HepG2 (cell line): ENCODE measurements around the gene HLF. TPM values are rescaled to one million over a fixed set of nuclear protein-coding genes. Genes with fewer than 3 reads are reported as not detected.
A peak's percentile ranks its signal among the peaks of the same experiment; 100 is the strongest.

Experiments
- ISL2 ChIP-seq: sonication (generic); formaldehyde crosslinking; IDR thresholded peaks from 2 replicates; pipeline ENCODE4 v1.5.0; 2020; ENCODE audit warnings: missing genetic modification reagents
- MIER2 ChIP-seq: IDR thresholded peaks from 2 replicates; pipeline ENCODE4 v1.6.1; 2016; ENCODE audit warnings: missing biosample characterization, missing genetic modification reagents
- NFIC ChIP-seq: IDR thresholded peaks from 2 replicates; pipeline ENCODE4 v1.6.1; 2012; ENCODE audit warnings: mild to moderate bottlenecking, low read length, inconsistent platforms
- RXRA ChIP-seq: sonication (generic); formaldehyde crosslinking; IDR thresholded peaks from 2 replicates; pipeline ENCODE4 v1.5.1; 2020; ENCODE audit warnings: missing genetic modification reagents
- SCMH1 ChIP-seq: sonication (generic); formaldehyde crosslinking; IDR thresholded peaks from 2 replicates; pipeline ENCODE4 v1.9.0; 2021; ENCODE audit warnings: missing genetic modification reagents, mild to moderate bottlenecking, borderline replicate concordance
- SNRNP70 ChIP-seq: fragments of 200-400 bp; formaldehyde crosslinking; IDR thresholded peaks from 2 replicates; pipeline ENCODE4 v1.6.1; 2017; ENCODE audit warnings: mild to moderate bottlenecking, low read depth, low read length, moderate library complexity
- TAF1 ChIP-seq: sonication (generic); formaldehyde crosslinking; IDR thresholded peaks from 2 replicates; pipeline ENCODE4 v1.4.0; 2020; ENCODE audit warnings: missing genetic modification reagents
- TBL1XR1 ChIP-seq: fragments of 150-350 bp; IDR thresholded peaks from 2 replicates; pipeline ENCODE4 v1.6.1; 2014; ENCODE audit warnings: borderline replicate concordance, low read length; ENCODE audit not compliant: partially characterized antibody
- TCF7L2 ChIP-seq: IDR thresholded peaks from 2 replicates; pipeline ENCODE4 v1.6.1; 2011; ENCODE audit warnings: mild to moderate bottlenecking, low read depth, low read length, moderate library complexity
- ZNF382 ChIP-seq: sonication (generic); formaldehyde crosslinking; IDR thresholded peaks from 2 replicates; pipeline ENCODE4 v1.5.0; 2020; ENCODE audit warnings: missing genetic modification reagents, mild to moderate bottlenecking, borderline replicate concordance
- ZNF724P ChIP-seq: sonication (generic); formaldehyde crosslinking; IDR thresholded peaks from 2 replicates; pipeline ENCODE4 v1.8.0; 2022; ENCODE audit warnings: missing genetic modification reagents, borderline replicate concordance
- ZNF737 ChIP-seq: sonication (generic); formaldehyde crosslinking; IDR thresholded peaks from 2 replicates; pipeline ENCODE4 v1.5.0; 2020; ENCODE audit warnings: missing genetic modification reagents, mild to moderate bottlenecking, borderline replicate concordance
- ZNF839 ChIP-seq: sonication (generic); formaldehyde crosslinking; IDR thresholded peaks from 2 replicates; pipeline ENCODE4 v1.4.0; 2020; ENCODE audit warnings: missing genetic modification reagents, mild to moderate bottlenecking, borderline replicate concordance
- polyA plus RNA-seq, 8 experiments: library from polyadenylated mRNA; depleted of rRNA in 3 of 8; stranded (reverse) in 7 of 8; unstranded in 1 of 8; fragments of >200 nt; fragmentation: Illumina TruSeq in 4 of 8; extraction: Trizol in 4 of 8; gene quantifications; 2 replicates each; pipeline versions ENCODE4 v1.2.1 to v1.2.3, GENCODE V29; 2011 to 2016; ENCODE audit warnings: low read depth in 4 of 8, missing spikeins in 1 of 8, mixed read lengths in 1 of 8; ENCODE audit not compliant: insufficient read depth in 1 of 8
- total RNA-seq, 5 experiments: library from RNA; depleted of rRNA; stranded (reverse); fragments of >200 nt; fragmentation: Illumina TruSeq; extraction: Trizol; gene quantifications; 2 replicates each; pipeline ENCODE4 v1.2.3, GENCODE V29; 2016; ENCODE audit warnings: low read depth in 1 of 5
- TF ChIP-seq, protein P1 (sequence below): sonication (generic); formaldehyde crosslinking; IDR thresholded peaks from 2 replicates; pipeline ENCODE4 v1.4.0; 2020; ENCODE audit warnings: low read depth, mild to moderate bottlenecking, missing genetic modification reagents
- TF ChIP-seq, protein P2 (sequence below): sonication (generic); formaldehyde crosslinking; IDR thresholded peaks from 2 replicates; pipeline ENCODE4 v1.9.0; 2022; ENCODE audit warnings: missing genetic modification reagents, mild to moderate bottlenecking, borderline replicate concordance
- TF ChIP-seq, protein P3 (sequence below): sonication (generic); formaldehyde crosslinking; IDR thresholded peaks from 2 replicates; pipeline ENCODE4 v1.8.0; 2022; ENCODE audit warnings: mild to moderate bottlenecking, missing genetic modification reagents
- TF ChIP-seq, protein P4 (sequence below): sonication (generic); formaldehyde crosslinking; IDR thresholded peaks from 2 replicates; pipeline ENCODE4 v1.5.1; 2020; ENCODE audit warnings: missing genetic modification reagents, mild to moderate bottlenecking, borderline replicate concordance

HLF gene
- total and polyA plus RNA-seq, 2 of the 13 experiments (the other 11 are each of a cell fraction or from before 2014, with no cell fraction given), result 202 to 346 TPM

DNA sequence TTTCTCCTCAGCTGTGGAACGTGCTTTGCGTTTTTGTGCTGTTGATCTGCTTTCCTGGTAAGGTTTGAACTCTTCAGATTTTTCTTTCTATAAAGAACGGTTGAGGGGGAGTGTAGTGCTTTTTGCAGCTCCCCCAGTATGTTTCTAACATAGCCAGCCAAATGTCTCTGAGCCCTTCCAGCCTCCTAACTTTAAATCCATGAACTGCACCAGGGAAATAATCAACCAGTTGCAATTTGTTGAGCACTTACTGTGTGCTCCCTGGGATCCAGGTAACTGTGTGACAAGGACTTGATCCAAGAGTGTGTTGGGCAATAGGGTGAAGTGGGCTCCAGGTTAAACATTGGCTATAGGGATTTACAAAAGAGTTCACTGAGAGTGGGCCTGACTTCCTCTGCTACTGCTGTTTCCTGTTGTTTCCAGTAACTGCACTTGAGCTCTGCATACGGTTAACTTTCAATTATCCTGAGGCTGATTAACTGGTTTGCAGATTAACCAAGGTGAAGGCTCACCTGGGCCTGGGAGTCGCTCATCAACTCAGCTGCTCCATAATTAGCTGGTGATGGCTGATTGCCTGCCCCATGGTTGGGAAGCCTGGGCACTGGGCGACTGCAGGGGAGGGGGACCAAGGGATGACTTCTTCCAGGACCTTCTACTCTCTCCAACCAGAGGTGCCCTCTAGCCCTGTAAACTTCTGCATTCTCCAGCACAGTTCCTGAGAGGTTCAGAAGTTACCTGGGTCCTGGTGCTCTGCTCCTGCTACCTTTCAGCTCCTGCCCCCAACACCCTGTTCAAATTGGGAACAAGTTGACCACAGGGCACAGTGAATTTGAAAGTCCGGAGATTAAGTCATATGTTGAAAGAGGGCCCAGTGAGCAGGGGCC, 19.5 kb downstream of the HLF start (continued):
- no peak for TF ChIP-seq SNRNP70
- TF ChIP-seq TBL1XR1, result no peak
- TF ChIP-seq, protein P1, sequence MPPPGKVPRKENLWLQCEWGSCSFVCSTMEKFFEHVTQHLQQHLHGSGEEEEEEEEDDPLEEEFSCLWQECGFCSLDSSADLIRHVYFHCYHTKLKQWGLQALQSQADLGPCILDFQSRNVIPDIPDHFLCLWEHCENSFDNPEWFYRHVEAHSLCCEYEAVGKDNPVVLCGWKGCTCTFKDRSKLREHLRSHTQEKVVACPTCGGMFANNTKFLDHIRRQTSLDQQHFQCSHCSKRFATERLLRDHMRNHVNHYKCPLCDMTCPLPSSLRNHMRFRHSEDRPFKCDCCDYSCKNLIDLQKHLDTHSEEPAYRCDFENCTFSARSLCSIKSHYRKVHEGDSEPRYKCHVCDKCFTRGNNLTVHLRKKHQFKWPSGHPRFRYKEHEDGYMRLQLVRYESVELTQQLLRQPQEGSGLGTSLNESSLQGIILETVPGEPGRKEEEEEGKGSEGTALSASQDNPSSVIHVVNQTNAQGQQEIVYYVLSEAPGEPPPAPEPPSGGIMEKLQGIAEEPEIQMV, result peak; percentile 85
- TF ChIP-seq ZNF724P (CRISPR knock-in tag), result peak; percentile 66; the same call in 1 of the 2 replicates
- TF ChIP-seq MIER2 (CRISPR knock-in tag), result peak; percentile 35; the same call in 1 of the 2 replicates
- no peak for TF ChIP-seq SCMH1
- TF ChIP-seq, protein P2, sequence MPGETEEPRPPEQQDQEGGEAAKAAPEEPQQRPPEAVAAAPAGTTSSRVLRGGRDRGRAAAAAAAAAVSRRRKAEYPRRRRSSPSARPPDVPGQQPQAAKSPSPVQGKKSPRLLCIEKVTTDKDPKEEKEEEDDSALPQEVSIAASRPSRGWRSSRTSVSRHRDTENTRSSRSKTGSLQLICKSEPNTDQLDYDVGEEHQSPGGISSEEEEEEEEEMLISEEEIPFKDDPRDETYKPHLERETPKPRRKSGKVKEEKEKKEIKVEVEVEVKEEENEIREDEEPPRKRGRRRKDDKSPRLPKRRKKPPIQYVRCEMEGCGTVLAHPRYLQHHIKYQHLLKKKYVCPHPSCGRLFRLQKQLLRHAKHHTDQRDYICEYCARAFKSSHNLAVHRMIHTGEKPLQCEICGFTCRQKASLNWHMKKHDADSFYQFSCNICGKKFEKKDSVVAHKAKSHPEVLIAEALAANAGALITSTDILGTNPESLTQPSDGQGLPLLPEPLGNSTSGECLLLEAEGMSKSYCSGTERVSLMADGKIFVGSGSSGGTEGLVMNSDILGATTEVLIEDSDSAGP (CRISPR knock-in tag), result peak; percentile 79; the same call in 1 of the 2 replicates
- TF ChIP-seq, protein P3, sequence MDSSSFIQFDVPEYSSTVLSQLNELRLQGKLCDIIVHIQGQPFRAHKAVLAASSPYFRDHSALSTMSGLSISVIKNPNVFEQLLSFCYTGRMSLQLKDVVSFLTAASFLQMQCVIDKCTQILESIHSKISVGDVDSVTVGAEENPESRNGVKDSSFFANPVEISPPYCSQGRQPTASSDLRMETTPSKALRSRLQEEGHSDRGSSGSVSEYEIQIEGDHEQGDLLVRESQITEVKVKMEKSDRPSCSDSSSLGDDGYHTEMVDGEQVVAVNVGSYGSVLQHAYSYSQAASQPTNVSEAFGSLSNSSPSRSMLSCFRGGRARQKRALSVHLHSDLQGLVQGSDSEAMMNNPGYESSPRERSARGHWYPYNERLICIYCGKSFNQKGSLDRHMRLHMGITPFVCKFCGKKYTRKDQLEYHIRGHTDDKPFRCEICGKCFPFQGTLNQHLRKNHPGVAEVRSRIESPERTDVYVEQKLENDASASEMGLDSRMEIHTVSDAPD (CRISPR knock-in tag), result peak; percentile 86
- TF ChIP-seq ZNF737 (CRISPR knock-in tag), result peak; percentile 67; the same call in 1 of the 2 replicates
- peak; percentile 88 for TF ChIP-seq NFIC
- no peak for TF ChIP-seq TCF7L2
- TF ChIP-seq ZNF839 (CRISPR knock-in tag), result no peak
- peak; percentile 99 for TF ChIP-seq ISL2 (CRISPR knock-in tag)
- TF ChIP-seq RXRA (CRISPR knock-in tag), result peak; percentile 89; the same call in 1 of the 2 replicates
- TF ChIP-seq, protein P4, sequence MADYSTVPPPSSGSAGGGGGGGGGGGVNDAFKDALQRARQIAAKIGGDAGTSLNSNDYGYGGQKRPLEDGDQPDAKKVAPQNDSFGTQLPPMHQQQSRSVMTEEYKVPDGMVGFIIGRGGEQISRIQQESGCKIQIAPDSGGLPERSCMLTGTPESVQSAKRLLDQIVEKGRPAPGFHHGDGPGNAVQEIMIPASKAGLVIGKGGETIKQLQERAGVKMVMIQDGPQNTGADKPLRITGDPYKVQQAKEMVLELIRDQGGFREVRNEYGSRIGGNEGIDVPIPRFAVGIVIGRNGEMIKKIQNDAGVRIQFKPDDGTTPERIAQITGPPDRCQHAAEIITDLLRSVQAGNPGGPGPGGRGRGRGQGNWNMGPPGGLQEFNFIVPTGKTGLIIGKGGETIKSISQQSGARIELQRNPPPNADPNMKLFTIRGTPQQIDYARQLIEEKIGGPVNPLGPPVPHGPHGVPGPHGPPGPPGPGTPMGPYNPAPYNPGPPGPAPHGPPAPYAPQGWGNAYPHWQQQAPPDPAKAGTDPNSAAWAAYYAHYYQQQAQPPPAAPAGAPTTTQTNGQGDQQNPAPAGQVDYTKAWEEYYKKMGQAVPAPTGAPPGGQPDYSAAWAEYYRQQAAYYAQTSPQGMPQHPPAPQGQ (CRISPR knock-in tag), result no peak; the same call in 1 of the 2 replicates
- TF ChIP-seq TAF1 (CRISPR knock-in tag), result peak; percentile 73
- no peak for TF ChIP-seq ZNF382 (CRISPR knock-in tag)
